IPS-NIHi7 (cell line): ENCODE results near the gene BPNT1.
A peak's percentile ranks its signal among the peaks of the same experiment; 100 is the strongest.
"Not testable (repeated sequence)": the region's sequence is repeated elsewhere in the genome, so short reads cannot be mapped to it uniquely, and the experiment has no call there.

Experiments used
- DNase-seq: peaks from one replicate; pipeline ENCODE4 v3.0.0; 2012; ENCODE audit warnings: mixed read lengths; ENCODE audit errors: extremely low spot score

The BPNT1 gene, protein sequence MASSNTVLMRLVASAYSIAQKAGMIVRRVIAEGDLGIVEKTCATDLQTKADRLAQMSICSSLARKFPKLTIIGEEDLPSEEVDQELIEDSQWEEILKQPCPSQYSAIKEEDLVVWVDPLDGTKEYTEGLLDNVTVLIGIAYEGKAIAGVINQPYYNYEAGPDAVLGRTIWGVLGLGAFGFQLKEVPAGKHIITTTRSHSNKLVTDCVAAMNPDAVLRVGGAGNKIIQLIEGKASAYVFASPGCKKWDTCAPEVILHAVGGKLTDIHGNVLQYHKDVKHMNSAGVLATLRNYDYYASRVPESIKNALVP

DNA sequence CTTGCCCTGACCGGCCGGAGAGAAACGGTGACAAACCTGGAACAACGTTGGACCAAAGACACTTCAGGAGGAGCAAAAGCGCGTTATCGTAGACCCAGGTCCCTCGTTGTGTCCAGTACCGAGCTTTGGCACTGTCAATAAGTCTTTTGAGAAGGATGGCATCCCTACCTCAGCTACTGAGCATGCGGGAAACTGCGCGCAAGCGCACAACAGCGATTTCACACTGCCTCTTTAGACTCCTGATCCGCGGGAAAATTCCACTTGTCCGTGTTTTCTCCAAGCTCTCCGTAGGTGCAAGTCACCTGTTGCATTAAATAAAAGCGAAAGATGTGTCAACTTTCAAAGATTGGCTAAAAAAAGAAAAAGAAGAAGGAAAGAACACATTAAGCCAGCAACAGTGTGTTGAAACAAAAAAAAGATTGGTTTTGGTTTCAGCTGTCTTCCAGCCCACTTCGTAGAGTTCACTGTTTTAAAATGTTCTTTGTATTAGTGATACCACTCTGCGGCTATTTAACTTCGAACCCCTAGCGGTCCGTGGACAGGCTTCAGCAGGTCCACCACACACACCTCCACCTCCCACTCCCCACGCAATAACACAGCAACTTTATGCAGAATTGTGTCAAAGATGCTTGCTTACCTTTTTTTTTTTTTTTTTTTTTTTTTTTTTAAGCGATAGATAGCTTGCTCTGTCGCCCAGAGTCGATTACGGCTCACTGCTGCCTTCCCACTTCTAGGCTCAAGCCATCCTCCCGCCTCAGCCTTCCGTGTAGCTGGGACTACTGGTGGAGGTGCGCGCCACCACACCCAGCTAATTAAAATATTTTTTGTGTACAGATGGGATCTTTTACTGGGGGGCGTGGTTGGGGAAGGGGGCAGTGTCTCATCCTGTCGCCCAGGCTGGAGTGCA lies at the start of gene BPNT1:
TSS of gene BPNT1 (minus strand) at position 139 of the 907 bp plus-strand sequence. CDS start 9,942 bp downstream, outside the sequence.
- DNase-seq, result peak; percentile 91

DNA sequence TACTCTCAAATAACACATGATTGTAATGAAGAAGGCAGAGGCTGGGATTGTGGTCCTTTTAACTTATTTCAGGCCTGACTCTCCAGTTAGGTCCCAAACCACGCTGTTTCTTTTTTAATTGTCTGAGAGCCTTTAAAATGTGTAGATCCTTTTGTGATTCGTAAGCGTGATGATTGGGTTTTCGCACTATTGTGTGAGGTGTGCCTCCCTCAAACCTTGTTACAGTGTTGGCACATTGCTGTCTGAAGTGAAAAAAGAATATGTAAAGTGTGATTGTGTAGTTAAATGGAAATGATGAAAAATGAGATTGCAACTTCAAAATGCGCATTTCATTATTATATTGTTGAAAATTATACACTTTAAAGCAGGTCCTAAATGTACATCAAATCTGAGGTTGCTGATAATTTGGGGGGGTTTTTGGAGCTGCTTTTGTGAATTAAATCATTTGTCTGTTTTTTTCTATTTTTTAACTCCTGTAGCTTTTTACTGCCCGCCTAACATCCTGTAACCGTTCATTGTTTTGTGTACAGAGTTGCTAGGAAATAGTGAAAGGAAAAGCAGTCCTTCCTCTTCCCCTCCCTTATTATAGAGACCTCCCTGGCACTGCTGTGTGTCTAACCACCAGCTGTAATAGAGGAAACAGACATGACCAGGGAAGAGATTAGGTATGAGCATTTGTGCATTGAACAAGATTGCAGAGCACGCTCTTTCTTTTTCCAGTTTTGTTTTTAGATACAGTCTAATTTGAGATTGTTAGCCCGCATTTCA lies 47.6 kb upstream of the BPNT1 start:
- no peak for DNase-seq

DNA sequence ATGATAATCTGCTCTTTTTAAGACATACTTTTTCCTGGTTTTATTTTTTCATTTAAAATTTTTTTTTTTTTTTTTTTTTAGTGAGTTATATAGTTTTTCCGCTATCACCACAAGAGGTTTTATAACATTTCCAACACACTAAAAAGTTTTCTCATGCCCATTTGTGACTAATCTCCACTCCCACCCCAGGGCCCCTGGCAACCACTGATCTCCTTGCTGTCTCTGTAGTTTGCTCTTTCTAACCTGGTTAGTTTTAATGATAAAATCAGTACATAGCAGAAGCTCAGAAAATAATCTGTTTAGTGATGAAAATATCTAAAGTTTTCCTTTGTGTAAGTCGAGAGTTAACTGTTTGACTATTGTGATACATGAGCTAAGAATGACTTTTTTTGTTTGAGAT lies 46.2 kb upstream of the BPNT1 start:
- no peak for DNase-seq

DNA sequence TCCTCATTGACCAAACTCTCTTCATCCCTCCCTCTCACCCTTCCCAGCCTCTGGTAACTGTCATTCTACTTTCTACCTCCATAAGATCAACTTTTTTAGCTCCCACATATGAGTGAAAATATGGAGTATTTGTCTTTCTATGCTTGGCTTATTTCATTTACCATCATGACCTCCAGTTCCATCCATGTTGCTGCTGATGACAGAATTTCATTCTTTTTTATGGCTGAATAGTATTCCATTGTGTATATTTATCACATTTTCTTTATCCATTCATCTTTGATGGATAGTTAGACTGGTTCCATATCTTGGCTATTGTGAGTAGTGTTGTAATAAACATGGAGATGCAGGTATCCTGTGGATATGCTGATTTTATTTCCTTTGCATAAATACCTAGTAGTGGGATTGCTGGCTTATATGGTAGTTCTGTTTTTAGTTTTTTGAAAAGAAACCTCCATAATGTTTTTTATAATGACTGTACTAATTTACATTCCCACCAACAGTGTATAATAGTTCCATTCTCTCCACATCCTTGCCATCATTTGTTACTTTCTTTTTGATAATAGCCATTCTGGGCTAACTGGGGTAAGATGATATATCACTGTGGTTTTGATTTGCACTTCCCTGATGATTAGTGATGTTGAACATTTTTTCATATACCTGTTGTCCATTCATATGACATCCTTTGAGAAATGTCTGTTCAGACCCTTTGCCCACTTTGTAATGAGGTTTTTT lies 40.1 kb upstream of the BPNT1 start:
- no peak for DNase-seq

DNA sequence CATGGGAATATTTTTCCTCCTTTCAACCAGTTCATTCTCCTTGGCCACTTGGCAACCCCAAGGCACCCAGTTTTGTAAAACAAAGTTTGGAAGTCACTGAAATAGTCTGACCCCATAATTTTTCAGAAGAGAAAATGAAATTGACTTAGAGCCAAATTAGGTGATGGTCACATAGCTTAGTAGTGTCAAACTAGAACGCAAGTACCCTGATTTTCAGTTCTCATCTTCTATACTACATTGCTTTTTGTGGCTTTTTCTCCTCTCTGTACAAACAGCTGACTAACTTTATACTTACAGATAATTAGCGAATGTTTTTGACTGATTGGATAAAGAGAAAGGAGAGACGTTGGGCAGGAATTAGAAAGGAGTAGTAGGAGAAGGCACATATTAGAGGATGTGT lies 37.5 kb upstream of the BPNT1 start:
- no peak for DNase-seq

DNA sequence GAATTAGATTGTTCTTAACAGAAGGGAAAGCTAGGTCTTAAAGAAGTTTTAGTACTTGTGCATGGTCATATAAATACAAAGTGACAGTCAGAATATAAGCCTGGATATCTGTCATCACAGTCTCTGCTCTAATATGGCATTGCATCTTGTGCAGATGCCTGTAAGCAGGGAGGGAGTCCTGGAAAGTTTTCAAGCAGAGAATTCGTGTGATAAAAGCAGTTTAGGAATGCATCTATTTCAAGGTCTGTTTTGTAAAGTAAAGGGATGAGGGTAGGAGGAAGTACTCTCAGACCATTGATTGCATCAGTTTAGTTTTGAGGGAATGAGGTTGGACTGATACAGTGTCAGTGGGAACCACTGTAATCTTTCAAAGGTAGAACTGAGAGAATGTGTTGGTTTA lies 35.0 kb upstream of the BPNT1 start:
- DNase-seq, result no peak

DNA sequence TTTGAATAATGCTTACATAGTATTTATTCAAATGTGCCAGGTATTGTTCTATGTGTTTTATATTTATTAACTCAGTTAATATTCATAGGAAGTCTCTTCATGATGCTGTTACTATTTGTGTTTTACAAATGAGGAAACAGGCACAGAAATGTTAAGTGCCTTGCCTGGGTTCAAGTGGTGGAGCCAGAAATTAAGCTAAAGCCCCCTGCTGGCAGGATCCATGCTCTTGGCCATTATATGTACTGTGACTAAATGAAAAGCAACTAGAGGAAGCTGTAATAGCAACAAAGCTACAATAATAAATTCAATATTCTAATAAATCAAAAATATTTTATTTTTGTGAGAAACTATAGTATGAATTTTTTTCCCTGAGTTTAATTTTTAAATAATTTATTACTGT lies 34.3 kb upstream of the BPNT1 start:
- DNase-seq, result peak; percentile 16

DNA sequence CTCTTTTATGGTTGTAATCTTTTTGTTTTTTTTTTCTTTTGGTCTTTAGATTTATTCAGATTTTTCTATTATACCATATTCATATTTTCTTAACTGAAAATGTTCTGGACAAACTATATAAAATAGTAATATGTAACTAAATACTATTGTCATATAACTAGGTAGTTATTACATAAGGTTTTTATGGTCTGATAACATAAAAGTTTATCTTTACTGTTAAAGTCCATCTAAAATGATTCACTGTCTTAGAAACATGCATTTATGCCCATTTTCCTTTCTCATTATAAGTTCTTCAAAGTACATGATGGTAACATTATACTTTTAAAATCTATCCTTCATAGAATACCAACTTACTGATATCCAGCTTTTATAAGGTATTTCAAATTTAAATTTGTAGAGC lies 33.5 kb upstream of the BPNT1 start:
- no peak for DNase-seq

DNA sequence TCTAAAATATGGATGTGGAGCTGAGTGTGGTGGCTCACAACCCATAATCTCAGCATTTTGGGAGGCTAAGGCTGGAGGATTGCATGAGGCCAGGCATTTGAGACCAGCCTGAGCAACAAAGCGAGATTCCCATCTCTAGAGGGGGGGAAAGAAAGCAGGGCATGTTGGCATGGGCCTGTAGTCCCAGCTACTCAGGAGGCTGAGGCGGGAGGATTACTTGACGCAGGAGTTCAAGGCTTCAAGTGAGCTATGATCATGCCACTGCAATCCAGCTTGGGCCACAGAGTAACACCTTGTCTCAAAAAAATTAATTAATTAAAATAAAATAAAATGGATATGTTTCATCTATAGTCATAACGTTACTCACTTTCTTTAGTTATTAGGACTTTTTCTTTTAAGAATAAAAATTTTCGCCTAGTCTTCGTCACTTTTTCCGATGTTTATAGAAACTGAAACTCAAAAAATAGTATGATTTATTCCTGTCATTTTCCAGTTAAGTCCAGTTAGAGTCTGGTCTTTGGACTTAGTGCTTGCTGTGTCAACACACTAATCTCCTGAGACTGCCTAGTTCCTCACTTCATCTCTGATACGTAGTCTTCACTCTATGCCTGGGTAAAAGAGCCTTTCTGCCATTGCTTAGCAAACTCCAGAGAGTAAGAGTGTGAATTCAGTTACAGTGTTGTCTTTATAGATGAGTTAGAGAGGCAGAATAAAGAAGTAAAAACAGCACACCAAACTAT lies 32.4 kb upstream of the BPNT1 start:
- DNase-seq, result no peak

DNA sequence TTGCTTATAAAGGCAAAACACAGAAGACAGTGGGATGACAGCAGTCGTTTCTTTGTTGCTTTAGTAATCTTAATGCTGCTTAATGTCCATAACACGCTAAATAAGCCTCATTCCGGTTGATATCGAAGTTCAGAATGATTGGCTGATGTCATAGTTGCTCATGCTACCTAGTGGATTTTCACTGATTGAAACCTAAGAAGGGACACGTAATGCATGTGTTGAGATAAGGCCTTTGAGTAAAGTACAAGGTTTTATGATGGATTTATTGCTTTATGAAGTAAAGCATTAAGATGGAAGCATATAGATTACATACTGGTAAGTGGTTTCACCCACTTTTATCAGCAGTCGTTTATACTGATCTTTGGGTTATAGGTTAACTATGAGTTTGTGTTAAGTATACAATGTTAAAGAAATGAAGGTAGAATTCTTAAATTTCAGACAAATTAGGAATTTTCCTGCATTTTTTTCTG lies 29.5 kb upstream of the BPNT1 start:
- DNase-seq, result no peak

DNA sequence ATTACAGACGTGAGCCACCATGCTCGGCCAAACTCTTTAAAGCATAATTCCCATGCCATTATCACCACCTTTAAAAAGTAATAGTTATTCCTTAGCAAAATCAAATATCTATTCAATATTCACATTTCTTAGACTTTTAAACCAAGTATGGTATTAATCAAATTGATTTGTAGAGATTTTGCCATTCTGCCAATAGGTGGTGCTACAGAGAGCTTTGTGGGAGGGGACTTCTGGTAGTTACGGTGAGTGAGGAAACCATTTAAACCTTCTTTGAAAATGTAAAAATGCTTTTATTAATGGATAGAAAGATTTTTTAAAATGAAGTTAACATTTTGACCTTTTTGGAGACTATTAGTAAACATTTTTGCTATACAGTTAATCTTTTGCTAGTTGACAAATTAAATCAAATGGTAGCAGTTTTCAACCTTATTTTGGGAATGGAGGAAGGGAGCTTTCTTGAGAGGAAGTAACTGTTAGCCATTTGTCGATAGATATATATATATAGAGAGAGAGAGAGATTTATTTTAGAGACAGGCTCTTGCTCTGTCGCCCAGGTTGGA lies 23.6 kb upstream of the BPNT1 start:
- peak; percentile 28 for DNase-seq

DNA sequence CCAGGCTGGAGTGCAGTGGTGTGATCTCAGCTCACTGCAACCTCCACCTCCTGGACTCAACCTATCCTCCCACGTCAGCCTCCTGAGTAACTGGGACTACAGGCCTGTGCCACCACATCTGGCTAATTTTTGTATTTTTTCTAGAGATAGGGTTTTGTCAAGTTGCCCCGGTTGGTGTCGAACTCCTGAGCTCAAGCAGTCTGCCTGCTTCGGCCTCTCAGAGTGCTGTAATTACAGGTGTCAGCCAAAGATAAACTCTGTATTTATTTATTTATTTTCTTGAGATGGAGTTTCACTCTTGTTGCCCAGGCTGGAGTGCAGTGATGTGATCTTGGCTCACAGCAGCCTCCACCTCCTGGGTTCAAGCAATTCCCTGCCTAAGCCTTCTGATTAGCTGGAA lies 23.0 kb upstream of the BPNT1 start:
- not testable (repeated sequence) for DNase-seq

DNA sequence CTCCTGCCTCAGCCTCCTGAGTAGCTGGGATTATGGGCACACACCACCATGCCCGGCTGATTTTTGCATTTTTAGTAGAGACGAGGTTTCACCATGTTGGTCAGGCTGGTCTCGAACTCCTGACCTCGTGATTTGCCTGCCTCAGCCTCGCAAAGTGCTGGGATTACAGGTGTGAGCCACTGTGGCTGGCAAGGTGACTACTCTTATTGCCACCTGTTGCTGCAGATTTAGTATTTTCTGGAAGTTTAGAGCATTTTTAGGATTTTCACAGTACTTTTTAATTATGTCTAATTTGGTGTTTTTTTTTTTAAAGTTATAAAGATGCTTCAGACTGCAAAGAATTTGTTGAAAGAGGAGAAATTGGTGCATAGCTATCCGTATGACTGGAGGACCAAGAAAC lies 20.9 kb upstream of the BPNT1 start:
- not testable (repeated sequence) for DNase-seq

DNA sequence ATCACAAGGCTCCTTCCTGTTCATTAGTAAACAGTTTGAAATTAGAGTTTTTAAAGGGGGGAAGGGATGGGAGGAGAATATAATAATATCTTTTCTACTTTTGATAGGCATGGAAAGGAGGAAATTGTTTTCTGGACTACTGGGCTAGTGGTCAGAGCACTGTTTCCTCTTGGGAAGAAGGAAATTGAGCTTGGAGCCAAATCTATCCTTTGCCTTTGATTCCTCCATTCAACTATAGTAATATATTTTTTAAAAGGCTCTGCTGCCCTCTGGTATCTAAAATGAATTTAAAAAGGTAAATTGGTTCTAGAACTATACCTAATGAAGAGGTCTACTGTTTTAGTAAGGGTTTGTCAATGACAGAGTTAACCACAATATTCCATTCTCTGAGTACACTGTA lies 10.2 kb upstream of the BPNT1 start:
- DNase-seq, result no peak

DNA sequence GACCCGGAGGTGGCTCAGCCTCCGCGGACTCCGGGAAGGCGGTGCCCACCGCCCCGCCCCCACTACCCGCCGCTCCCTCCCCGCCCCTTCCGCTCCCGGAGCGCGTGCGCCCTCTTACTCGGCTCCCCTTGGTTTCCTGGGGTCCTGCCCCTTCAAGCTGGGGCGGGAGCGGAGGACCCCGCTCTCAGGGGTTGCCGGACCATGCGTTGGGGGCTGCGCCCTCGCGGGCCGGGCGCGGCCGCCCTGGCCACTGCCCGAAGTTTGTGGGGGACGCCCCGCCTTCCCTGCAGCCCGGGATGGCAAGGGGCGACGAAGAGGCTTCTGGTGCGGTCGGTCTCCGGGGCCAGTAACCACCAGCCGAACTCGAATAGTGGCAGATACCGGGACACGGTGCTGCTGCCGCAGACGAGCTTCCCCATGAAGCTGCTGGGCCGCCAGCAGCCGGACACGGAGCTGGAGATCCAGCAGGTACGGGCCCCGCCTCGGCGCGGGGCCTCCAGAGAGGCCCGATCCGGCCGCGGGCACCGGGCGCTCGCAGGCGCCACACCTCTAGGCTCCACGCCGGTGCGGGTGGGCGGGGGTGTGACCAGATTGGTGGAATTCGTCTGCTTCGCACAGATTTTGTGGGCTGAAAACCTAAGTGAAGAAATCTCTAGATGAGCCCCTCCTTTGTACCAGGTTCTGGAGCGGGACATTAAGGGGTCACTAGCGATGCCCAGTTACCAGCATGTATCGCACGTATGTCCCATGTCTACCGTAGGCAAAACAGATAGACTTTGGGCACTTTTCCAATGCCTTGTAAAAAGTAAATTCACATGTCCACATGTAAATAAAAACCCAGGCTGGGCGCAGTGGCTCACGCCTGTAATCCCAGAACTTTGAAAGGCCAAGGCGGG lies 4.7 kb upstream of the BPNT1 start, which contains the start of gene IARS2:
TSS of gene IARS2 (plus strand) at position 117 of the 896 bp plus-strand sequence. CDS start at position 202, 85 bp downstream.
- DNase-seq, result peak; percentile 96

DNA sequence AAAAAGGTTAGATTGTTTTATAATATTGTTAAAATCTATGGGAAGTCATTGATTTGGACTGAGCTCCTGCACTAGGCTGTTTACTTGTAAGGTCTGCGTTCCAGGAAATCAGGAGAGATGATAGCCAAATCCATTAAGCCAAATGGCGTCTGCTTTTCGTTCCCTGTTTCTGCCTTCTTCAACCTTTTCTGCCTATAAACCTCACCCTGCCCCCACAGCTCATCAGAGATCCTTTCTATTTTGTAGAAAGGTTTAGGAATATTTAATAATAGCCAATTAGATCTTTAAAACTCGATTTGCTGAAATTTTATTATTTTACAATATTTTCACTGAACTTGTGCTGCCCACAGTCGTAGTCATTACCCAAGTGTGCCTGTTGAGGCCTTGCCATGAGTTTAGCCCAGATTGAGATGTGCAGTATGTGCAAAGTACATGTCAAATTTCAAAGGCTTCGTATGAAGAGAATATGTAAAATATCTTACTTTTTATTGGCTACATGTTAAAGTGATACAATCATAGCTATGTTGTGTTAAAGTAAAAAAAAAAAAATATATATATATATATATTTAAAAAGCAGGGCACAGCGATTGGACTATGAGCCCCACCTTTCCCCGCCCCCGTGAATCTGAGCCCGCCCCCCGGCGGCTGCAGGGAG lies 3.9 kb upstream of the BPNT1 start:
- DNase-seq, result no peak

DNA sequence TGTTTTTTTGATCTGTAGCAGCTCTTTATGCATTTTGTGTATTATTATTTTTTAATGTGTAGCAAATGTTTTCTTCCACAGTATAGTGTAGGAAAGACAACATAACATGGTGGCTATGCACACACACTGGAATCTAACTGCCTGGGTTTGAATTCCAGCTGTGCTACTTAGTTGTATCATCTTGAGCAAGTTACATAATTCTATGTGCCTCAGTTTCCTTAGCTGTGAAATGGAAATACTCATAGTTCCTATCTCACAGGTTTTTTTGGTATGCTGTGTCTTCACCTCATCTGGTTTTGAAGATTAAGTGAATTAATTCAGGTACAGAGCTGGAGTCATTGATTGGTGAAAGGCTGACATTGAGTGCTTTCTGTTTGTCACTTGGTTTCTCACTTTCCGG lies 3.1 kb upstream of the BPNT1 start:
- DNase-seq, result no peak

DNA sequence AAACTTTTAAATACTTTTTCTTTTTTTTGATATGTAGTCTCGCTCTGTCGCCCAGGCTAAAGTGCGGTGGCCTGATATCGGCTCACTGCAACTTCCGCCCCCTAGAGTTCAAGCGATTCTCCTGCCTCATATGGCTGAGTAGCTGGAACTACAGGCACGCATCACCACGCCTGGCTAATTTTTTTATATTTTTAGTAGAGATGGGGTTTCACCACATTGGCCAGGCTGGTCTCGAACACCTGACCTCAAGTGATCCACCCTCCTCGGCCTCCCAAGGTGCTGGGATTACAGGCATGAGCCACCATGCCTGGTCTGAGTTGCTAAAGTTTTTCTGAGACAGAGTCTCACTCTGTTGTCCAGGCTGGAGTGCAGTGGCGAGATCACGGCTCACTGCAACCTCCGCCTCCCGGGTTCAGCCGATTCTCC lies 3.3 kb downstream of the BPNT1 start:
- not testable (repeated sequence) for DNase-seq

DNA sequence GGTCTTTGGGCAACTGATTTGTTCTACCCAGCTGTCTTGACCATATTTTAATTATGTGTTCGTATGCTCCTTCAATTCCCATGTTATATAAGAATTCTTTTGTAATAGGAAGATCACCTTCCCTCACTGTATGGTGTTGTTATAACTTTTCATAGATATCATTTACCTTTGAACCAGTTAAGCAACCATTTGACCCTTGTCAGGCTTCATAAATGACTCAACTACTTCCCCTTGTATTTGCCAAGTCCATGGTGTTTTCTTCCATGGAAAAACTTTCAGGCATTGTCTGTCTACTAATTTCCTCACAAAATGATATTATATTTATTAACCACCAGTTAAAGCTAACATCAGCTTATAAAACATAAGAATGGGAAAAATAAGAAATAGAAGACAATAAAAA lies 5.1 kb downstream of the BPNT1 start:
- no peak for DNase-seq
